ENCODE data around the gene PRLHR. TPM values are rescaled to one million over a fixed set of nuclear protein-coding genes. Genes with fewer than 3 reads are reported as not detected.

PRLHR gene
- total and polyA plus RNA-seq, 2 of the 13 experiments (the other 11 are each of a cell fraction or from before 2014, with no cell fraction given), result not detected

DNA sequence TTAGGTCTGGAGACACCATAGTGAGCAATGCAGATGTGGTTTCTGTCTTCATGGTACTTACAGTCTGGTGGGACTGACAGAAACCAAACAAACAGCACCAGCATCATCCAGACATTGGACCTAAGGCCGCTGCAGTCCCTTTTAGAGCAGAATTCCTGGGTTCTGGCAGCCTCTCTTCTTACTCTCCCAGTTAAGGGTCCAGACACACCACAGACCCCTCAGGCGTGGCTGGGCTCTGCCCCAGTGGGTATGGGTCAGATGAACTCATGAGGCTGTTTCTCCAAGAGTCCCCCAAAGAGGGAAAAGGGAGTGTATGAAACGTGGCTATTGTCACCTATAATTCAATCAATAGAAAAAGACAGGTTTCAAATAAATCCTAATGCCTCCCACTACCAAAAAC lies 31.3 kb downstream of the PRLHR start:
- no peaks in the 10 kb centered on the region for H3K36me3 ChIP-seq (replicated peaks in 1 of 2; ENCODE audit: control insufficient read depth in 1 of 2, insufficient read depth in 2 of 2, low read length in 2 of 2)
- H3K4me3 ChIP-seq (replicated peaks in 1 of 3; ENCODE audit: insufficient read depth in 1 of 3, low read depth in 2 of 3, low read length in 3 of 3), result no peak overlapping the region
- peaks cover 6% of the 10 kb centered on the region for H3K4me1 ChIP-seq (ENCODE audit: insufficient read depth, low read length)
- no TSS peak for BruUV-seq (replicated peaks)
- ChIA-PET POLR2A (no interaction called here), CTCF (ENCODE audit: low intra/inter-chr PET ratio, low total read pairs) (no interaction called here)
- ATAC-seq (no peak), DNase-seq (ENCODE audit: low spot score) (no peak), FAIRE-seq (no peak)
- no peaks in the 10 kb centered on the region for H4K20me1 ChIP-seq (ENCODE audit: insufficient read depth, low read length)
- 13% methylated on average over 3 of the region's 3 CpGs for WGBS (ENCODE audit: low lambda C conversion rate)
- in situ Hi-C loops (cut with HindIII; ENCODE audit: extremely low pct_ligation_motif_present, low pct_unique_long_range_greater_than_20kb), result no loop called here
- no peak overlapping the region for H3K4me2 ChIP-seq (ENCODE audit: low read depth, low read length)
- H3K27ac ChIP-seq (ENCODE audit: extremely low read length, insufficient read depth, low read length), result no peak overlapping the region
- peaks cover 0 to 16% of the 10 kb centered on the region in 2 experiments; a peak in 2 of 5 replicates for H3K27me3 ChIP-seq (ENCODE audit: control insufficient read depth in 1 of 2, insufficient read depth in 2 of 2, low read length in 2 of 2)
- H3K79me2 ChIP-seq (ENCODE audit: insufficient read depth, low read length), result no peaks in the 10 kb centered on the region
- no peaks in the 10 kb centered on the region for H3K9me3 ChIP-seq (ENCODE audit: low read length)
- no peak overlapping the region for H3K9ac ChIP-seq (ENCODE audit: insufficient read depth, low read depth, low read length)
- no peak overlapping the region for H2AFZ ChIP-seq (ENCODE audit: low read length)
- intact Hi-C loops (cut with micrococcal nuclease; ENCODE audit: unreplicated experiment), result no loop called here
- no peak for TF ChIP-seq MEIS2 (CRISPR knock-in tag; IDR thresholded peaks at IDR 0.05)
- TF ChIP-seq ZNF629 (CRISPR knock-in tag; conservative IDR thresholded peaks at IDR 0.05), result no peak
- TF ChIP-seq ZNF142 (CRISPR knock-in tag; IDR thresholded peaks at IDR 0.05), result no peak
- no peak for TF ChIP-seq NR1H2 (CRISPR knock-in tag; IDR thresholded peaks at IDR 0.05; ENCODE audit: borderline replicate concordance, low read depth)
- TF ChIP-seq NAIF1 (CRISPR knock-in tag; IDR thresholded peaks at IDR 0.05; ENCODE audit: borderline replicate concordance), result no peak
- no peak for TF ChIP-seq PLRG1 (conservative IDR thresholded peaks at IDR 0.05)
- TF ChIP-seq, protein P1, sequence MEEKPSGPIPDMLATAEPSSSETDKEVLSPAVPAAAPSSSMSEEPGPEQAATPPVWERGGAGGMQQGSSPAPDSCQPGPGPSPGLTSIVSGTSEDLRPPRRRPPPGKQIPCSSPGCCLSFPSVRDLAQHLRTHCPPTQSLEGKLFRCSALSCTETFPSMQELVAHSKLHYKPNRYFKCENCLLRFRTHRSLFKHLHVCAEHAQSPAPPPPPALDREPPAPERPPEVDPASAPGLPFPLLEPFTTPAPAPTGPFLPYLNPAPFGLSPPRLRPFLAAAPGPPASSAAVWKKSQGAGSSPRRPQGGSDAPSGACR (CRISPR knock-in tag; IDR thresholded peaks at IDR 0.05), result no peak
- TF ChIP-seq ZFP37 (CRISPR knock-in tag; IDR thresholded peaks at IDR 0.05; ENCODE audit: borderline replicate concordance), result no peak
- TF ChIP-seq STAT5B (CRISPR knock-in tag; IDR thresholded peaks at IDR 0.05), result no peak
- no peak for TF ChIP-seq MTA1 (CRISPR knock-in tag; IDR thresholded peaks at IDR 0.05; ENCODE audit: borderline replicate concordance)
- no peak for TF ChIP-seq KLF13 (CRISPR knock-in tag; IDR thresholded peaks at IDR 0.05)
- TF ChIP-seq ZBTB34 (CRISPR knock-in tag; IDR thresholded peaks at IDR 0.05), result no peak
- TF ChIP-seq NFE2L2 (IDR thresholded peaks at IDR 0.05; ENCODE audit: low read length), result no peak
- TF ChIP-seq, protein P2, sequence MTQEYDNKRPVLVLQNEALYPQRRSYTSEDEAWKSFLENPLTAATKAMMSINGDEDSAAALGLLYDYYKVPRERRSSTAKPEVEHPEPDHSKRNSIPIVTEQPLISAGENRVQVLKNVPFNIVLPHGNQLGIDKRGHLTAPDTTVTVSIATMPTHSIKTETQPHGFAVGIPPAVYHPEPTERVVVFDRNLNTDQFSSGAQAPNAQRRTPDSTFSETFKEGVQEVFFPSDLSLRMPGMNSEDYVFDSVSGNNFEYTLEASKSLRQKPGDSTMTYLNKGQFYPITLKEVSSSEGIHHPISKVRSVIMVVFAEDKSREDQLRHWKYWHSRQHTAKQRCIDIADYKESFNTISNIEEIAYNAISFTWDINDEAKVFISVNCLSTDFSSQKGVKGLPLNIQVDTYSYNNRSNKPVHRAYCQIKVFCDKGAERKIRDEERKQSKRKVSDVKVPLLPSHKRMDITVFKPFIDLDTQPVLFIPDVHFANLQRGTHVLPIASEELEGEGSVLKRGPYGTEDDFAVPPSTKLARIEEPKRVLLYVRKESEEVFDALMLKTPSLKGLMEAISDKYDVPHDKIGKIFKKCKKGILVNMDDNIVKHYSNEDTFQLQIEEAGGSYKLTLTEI (CRISPR knock-in tag; conservative IDR thresholded peaks at IDR 0.05), result no peak
- TF ChIP-seq TARDBP (CRISPR knock-in tag; IDR thresholded peaks at IDR 0.05), result no peak
- TF ChIP-seq FIP1L1 (IDR thresholded peaks at IDR 0.05; ENCODE audit: borderline replicate concordance, insufficient read depth, low read depth, low read length), result no peak
- TF ChIP-seq FOSL2 (CRISPR knock-in tag; IDR thresholded peaks at IDR 0.05), result no peak

All from HepG2 (cell line).